OCI-LY3 (cell line): Measurements from ENCODE around the gene DNAJC17.

Experiments used
- CTCF ChIP-seq: fragments of 200-600, 300-600 bp; sonication (generic); IDR thresholded peaks from 2 replicates; pipeline ENCODE4 v1.5.1; 2014; ENCODE audit warnings: antibody characterized with exemption, low read length, low read depth
- EZH2phosphoT487 ChIP-seq: fragments of 200-600 bp; shearing (Covaris generic); IDR thresholded peaks from 2 replicates; pipeline ENCODE4 v1.6.1; 2018; ENCODE audit warnings: antibody characterized with exemption, mixed run types, low read depth

- TF ChIP-seq CTCF (no peak), EZH2phosphoT487 (no peak)
Observed at GRCh38 chr15:40736575-40736974, 70.7 kb downstream of the DNAJC17 start.
